ENCODE results near the gene PLD2.

DNA sequence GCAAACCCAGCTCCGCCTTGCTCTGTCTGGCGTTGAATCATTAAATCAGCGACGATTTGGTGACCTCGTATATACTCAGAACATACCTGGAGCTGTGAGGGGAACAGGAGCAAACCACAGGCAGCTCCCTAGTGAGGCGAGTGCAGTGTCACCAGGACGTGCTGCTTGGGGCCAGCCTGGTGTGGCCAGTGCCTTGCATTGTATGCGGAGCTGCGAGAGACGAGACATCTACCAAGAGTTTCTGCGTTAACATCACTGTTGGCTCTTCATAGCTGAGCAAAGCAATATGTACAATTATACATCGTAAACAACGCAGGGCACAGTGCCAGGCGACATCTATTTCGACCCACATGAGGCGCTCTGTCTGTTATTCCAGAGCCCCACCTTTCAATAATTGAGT, 54.1 kb downstream of the PLD2 start:
- TF ChIP-seq CTCF (conservative IDR thresholded peaks at IDR 0.05 in 1 of 2, IDR thresholded peaks at IDR 0.05 in 1 of 2; ENCODE audit: low read depth in 1 of 2, low read length in 2 of 2): no peak
- TF ChIP-seq EZH2 (IDR thresholded peaks at IDR 0.05; ENCODE audit: low read length, missing control alignments): no peak
